ENCODE measurements around the gene FOXI2.

DNA sequence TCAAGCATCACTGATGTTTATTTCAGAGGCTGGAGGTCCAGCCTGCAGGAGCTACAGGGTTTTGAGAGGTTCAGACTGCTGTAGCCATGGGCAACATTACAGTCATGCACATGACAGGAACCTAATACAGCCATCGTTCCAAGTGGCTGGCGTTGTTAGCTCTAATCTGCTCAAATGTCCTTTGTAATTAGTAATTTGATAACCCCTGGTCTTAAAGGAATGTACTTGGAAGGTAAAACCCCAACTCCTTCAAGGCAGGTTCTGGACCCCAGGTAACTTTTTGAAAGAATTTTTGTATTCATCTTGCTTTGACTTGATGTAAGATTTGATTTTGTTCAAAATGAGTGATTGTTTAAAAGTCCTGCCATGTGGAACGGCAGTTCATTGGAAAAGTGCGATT lies 34.7 kb upstream of the FOXI2 start:
- TF ChIP-seq POLR2A (IDR thresholded peaks at IDR 0.05) = no peak
- TF ChIP-seq, protein P1, sequence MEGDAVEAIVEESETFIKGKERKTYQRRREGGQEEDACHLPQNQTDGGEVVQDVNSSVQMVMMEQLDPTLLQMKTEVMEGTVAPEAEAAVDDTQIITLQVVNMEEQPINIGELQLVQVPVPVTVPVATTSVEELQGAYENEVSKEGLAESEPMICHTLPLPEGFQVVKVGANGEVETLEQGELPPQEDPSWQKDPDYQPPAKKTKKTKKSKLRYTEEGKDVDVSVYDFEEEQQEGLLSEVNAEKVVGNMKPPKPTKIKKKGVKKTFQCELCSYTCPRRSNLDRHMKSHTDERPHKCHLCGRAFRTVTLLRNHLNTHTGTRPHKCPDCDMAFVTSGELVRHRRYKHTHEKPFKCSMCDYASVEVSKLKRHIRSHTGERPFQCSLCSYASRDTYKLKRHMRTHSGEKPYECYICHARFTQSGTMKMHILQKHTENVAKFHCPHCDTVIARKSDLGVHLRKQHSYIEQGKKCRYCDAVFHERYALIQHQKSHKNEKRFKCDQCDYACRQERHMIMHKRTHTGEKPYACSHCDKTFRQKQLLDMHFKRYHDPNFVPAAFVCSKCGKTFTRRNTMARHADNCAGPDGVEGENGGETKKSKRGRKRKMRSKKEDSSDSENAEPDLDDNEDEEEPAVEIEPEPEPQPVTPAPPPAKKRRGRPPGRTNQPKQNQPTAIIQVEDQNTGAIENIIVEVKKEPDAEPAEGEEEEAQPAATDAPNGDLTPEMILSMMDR (IDR thresholded peaks at IDR 0.05) = no peak

Measured in testis (tissue), 2 donors.